RWPE2 (cell line): Measurements from ENCODE around the gene P2RY8.

Source experiments
- ATAC-seq: fragments of 200-7000 bp; cut with Tn5 transposase; 3 replicates; pipeline ENCODE4 v1.9.1; 2021; ENCODE audit warnings: low read depth
- DNase-seq: peaks from one replicate; pipeline ENCODE4 v3.0.0-alpha.2; 2020; ENCODE audit warnings: low spot score
- H3K27ac ChIP-seq: fragments of 450-650 bp; 2 replicates; pipeline ENCODE4 v1.5.1; 2017; ENCODE audit warnings: mild to moderate bottlenecking; ENCODE audit not compliant: poor library complexity, severe bottlenecking
- H3K27me3 ChIP-seq: fragments of 250-450 bp; sonication (Bioruptor Pico); 2 replicates; pipeline ENCODE4 v1.5.1; 2021; ENCODE audit warnings: mild to moderate bottlenecking, moderate library complexity; ENCODE audit not compliant: insufficient read depth, poor library complexity, severe bottlenecking
- H3K36me3 ChIP-seq: fragments of 250-450 bp; sonication (Bioruptor Pico); 2 replicates; pipeline ENCODE4 v1.5.1; 2020; ENCODE audit warnings: low read depth, mild to moderate bottlenecking, moderate library complexity
- H3K4me1 ChIP-seq: fragments of 250-450 bp; sonication (Bioruptor Pico); 2 replicates; pipeline ENCODE4 v1.5.1; 2021; ENCODE audit warnings: mild to moderate bottlenecking, moderate library complexity; ENCODE audit not compliant: insufficient read depth, poor library complexity, severe bottlenecking
- H3K4me3 ChIP-seq: fragments of 250-450 bp; sonication (Bioruptor Pico); 2 replicates; pipeline ENCODE4 v1.5.1; 2021; ENCODE audit warnings: mild to moderate bottlenecking, moderate library complexity; ENCODE audit not compliant: severe bottlenecking
- H3K9me3 ChIP-seq: fragments of 250-450 bp; sonication (Bioruptor Pico); 2 replicates; pipeline ENCODE4 v1.5.1; 2021; ENCODE audit warnings: mild to moderate bottlenecking, moderate library complexity; ENCODE audit not compliant: severe bottlenecking
- CTCF ChIP-seq: fragments of 450-650 bp; IDR thresholded peaks from one replicate; pipeline ENCODE4 v1.5.1; 2017; ENCODE audit warnings: mild to moderate bottlenecking, moderate library complexity; ENCODE audit not compliant: poor library complexity, severe bottlenecking

Gene P2RY8

GRCh38 chrX:1422135-1422465 lies 114.9 kb downstream of the P2RY8 start:
- Histone ChIP-seq H3K36me3 (peaks cover 44% of the 10 kb centered on the region), H3K27ac (no peak overlapping the region), H3K4me3 (no peak overlapping the region), H3K27me3 (no peaks in the 10 kb centered on the region), H3K9me3 (peaks cover 10% of the 10 kb centered on the region), H3K4me1 (no peaks in the 10 kb centered on the region)
- ATAC-seq (no peak), DNase-seq (no peak)
- no peak for TF ChIP-seq CTCF

GRCh38 chrX:1421433-1422134 lies 115.4 kb downstream of the P2RY8 start:
- peaks cover 41% of the 10 kb centered on the region for H3K36me3 ChIP-seq
- TF ChIP-seq CTCF = no peak
- H3K4me1 ChIP-seq = no peaks in the 10 kb centered on the region
- peak; percentile 36 for DNase-seq
- H3K27me3 ChIP-seq = no peaks in the 10 kb centered on the region
- H3K9me3 ChIP-seq = peaks cover 10% of the 10 kb centered on the region
- no peak overlapping the region for H3K4me3 ChIP-seq
- no peak for ATAC-seq
- H3K27ac ChIP-seq = no peak overlapping the region

- ATAC-seq (peak; percentile 2; the same call in 2 of the 3 replicates), DNase-seq (no peak)
- H3K36me3 ChIP-seq = peaks cover 31% of the 10 kb centered on the region
- H3K27ac ChIP-seq = no peak overlapping the region
- peaks cover 10% of the 10 kb centered on the region for H3K9me3 ChIP-seq
- no peaks in the 10 kb centered on the region for H3K27me3 ChIP-seq
- TF ChIP-seq CTCF = no peak
- H3K4me1 ChIP-seq = no peaks in the 10 kb centered on the region
- no peak overlapping the region for H3K4me3 ChIP-seq
Observed at GRCh38 chrX:1420371-1420770, 116.6 kb downstream of the P2RY8 start.

- Histone ChIP-seq H3K9me3 (peaks cover 10% of the 10 kb centered on the region), H3K27me3 (no peaks in the 10 kb centered on the region), H3K27ac (no peak overlapping the region), H3K36me3 (peaks cover 26% of the 10 kb centered on the region), H3K4me3 (no peak overlapping the region), H3K4me1 (no peaks in the 10 kb centered on the region)
- DNase-seq = no peak
- no peak for TF ChIP-seq CTCF
- no peak; the same call in 2 of the 3 replicates for ATAC-seq
Observed at GRCh38 chrX:1419545-1420355, 117.2 kb downstream of the P2RY8 start.
